ENCODE data around the gene ALAS1.
"Not testable (repeated sequence)": the region's sequence is repeated elsewhere in the genome, so short reads cannot be mapped to it uniquely, and the experiment has no call there.

ALAS1 gene

DNA sequence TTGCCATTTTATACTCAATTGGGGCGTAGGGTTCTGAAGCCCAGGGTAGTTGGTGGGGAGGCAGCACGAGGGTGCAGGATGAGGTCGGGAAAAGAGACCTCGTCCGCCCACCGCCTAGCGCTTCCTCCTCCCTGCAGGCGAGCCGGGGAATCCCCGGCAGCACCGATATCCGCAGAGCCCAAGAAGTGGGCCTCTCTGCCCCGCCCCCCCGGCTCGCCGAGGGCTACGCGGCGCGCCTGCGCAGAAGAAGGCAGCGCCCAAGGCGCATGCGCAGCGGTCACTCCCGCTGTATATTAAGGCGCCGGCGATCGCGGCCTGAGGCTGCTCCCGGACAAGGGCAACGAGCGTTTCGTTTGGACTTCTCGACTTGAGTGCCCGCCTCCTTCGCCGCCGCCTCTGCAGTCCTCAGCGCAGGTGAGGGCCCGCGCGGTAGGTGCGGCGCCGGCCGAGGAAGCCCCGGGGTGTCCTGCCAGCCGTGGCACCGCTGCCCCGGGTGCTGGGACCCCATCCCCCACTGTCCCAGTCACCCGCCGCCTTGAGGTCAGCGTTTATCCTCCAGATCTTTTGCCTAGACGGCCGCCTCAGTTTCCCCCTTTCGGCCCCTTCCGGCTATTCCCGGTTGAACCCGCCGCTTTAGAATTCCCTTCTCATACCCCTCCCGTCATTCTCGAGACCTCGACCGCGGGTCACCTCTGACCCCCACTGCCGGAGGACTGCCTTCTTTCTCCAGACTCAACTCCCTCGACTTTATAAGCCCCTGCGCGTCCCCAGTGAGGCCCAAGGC is at the start of gene ALAS1:
ALAS1 (plus strand) TSS at position 319 of the 784 bp plus-strand sequence. CDS start 1,082 bp downstream, outside the sequence.
- DNase-seq: peak; percentile 94

DNA sequence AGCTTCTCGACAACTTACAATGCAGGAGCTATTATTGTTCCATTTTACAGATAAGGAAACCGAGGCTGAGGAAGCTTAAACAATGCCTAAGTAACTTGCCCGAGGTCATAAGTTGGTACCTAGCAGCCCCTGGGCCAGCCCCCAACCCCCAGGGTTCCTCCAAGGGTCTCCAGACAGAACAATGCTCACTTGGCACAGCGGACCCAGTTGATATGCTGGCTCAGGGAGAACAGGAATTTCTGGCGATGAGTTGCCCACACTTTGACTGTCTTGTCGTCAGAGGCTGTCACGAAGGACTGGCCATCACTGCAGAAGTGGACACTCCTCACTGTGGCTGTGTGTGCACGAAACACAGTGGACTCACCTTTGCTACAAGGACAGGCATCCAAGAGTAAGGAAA is 48.9 kb upstream of the ALAS1 start:
- no peak for DNase-seq

DNA sequence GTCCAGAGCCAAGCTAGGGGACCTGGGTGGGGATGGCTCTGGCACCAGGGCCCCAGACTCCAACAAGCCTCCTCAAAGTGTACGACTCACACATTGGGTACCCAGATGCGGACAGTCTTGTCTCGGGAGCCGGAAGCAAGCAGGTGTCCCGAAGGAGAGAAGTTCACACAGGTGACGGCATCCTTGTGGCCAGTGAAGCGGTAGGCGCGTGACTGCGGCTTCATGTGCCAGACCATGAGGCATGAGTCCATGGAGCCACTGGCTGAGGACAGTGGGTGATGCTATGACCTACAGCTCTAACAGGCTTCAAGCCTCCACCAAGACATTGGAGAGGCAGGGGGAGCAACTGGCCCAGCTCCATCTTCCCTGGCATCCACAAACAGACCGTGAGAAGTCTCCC is 48.2 kb upstream of the ALAS1 start:
- no peak for DNase-seq

DNA sequence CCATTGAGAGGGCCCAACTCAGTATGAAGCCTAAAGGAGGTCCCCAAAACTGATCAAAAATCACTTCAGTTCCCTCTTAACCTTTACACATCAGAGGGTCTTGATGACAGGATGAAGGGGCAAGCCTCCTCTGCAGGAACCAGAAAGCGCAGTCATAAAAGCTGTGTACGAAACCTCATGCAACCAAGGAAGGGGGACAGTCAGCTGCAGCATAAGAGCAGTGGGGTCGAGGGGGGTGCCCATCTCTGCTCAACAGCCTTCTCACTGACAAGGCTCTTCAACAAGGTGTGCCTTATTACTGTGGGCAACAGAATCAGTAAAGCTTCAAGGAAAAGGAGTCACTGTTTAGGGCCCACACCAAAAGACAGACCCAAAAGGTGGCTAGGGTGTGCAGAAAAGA is 47.6 kb upstream of the ALAS1 start:
- DNase-seq: no peak

DNA sequence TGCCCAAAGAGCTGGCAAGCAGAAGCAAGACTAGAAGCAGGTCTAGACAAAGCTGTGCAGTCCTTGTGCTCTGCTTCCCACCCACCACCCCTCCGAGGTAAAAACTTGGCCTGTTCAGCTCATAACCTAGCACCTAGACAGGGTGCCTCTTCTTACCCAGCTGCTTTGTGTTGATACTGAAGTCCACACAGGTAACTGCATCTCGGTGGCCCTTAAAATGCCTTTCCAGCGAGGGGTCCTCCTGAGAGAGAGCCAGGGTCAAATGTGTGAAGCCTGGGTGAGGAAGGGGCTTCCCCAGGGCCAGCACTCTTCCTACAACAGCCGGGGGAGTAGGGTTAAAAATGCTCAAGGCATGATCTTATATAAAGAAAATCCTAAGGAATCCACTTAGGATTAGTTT is 47.1 kb upstream of the ALAS1 start:
- DNase-seq: no peak

DNA sequence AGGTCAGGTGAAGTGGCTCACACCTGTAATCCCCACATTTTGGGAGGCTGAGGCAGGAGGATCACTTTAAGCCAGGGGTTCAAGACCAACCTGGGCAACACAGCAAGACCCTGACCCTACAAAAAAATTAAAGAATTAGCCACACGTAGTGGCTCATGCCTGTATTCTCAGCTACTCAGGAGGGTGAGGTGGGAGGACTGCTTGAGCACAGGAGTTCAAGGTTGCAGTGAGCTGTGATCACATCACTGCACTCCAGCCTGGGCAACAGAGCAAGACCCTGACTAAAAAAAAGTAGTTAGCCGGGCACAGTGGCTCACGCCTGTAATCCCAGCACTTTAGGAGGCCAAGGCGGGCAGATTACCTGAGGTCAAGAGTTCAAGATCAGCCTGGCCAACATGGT is 46.0 kb upstream of the ALAS1 start:
- DNase-seq: not testable (repeated sequence)

DNA sequence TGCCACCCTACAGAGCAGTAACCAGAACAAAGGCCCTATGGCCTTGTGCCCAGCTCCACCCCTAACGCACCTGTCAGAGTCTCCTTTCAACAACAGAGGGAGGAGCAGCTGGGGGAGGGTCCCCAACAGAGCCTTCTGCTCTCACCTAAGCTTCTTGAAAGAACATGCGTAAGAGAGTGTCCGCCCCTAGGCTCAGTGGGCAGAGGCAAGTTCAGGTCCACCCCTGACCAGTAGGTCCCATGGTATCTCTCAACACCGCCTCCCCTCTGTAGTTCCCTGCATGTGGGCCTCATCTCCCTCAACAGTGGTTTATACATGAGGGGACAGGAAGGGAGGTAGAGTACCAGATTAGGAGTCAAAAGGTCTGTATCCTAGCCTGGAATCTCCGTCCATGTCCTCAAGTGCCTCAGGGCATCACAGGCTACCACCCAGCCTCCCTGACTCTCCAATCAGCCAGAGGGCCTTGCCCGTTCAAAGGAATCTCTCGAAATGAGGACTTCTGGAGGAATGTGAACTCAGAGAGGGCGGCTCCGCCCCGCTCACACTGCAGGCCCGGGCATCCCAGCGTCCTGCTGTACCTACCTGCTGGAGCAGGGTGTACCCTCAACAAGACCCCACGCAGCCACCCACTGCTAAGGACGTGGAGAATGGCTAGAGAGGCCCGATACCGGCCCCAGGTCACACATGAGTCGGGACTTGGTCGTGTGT is 44.4 kb upstream of the ALAS1 start:
- peak; percentile 64 for DNase-seq

DNA sequence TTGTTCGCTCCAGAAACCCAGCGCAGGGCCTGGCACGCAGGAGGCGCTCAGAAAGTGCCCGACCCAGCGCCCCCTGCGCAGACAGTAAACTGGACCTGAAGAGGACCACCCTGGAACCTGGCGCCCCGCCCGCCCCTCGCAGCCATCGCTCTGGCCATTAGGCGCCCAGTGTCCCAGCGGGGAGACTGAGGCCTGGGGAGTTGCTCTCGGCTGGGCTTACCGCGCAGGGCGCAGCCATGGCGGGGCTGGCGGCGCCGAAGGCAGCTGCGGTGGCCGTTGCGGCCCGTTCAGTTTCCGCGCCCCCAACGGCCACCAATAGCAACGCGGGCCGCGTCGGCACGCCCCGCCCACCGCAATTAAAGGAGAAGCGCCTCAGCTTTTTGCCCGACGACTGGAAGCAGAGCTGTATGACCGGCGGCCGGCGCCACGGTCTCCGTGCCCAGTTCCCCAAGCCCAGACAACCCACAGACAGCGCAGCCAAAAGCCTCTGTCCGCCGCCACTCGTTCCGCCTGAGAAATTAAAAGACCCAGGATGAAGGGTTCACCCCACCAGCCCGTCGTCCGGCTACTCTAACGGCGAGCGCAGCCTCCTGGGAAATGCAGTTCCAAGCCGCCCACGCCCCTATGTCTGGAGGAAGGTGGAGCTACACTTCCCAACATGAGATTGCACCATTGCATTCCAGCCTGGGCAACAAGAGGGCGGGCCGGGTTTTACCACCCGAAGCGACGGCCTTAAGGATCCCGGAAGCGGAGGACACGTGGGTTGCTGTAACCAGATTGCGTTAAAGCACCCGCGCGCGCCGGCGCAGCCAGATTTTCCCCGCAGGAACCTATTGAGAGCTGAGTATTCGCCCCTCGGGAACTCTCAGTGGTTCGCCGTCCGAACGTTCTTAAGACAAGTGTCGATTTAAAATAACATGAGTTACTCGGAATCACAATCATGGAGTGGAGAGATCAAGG is 43.5 kb upstream of the ALAS1 start, which contains the start of gene POC1A:
POC1A (minus strand) TSS at position 289 of the 960 bp plus-strand sequence; CDS start at position 238, 51 bp downstream.
- DNase-seq: peak; percentile 99

DNA sequence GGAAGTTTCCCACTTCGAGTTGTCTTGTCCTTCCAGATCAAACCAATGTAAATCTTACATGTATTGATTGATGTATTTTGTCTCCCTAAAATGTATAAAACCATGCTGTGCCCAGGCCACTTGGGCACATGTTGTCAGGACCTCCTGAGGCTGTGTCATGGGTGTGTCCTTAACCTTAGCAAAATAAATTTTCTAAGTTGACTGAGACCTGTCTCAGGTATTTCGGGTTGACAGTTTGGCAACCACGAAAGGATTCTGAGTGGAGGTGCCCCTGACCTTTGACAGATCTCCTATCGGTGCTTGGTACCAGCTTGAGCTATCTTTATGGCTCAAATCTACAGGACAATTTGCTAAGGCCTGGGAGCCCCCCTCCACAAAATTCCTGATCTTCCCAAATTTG is 42.0 kb upstream of the ALAS1 start:
- no peak for DNase-seq

DNA sequence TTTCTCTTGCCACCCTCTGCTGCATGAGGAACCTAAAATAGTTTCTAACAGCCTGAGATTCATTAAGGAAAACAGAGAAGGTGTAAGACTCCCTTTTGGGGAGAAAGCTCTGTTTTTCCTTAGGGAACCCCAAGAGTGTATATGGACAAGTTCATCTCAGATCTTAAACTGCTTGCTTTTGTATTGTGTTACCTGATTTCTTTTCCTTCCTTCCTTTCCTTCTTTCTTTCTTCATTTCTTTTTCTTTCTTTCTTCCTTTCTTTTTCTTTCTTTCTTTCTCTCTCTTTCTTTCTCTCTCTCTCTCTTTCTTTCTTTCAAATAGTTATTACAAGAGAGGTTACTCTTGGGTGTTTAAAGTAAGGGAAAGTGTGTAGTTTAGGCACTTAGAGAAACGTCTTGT is 38.5 kb upstream of the ALAS1 start:
- no peak for DNase-seq

DNA sequence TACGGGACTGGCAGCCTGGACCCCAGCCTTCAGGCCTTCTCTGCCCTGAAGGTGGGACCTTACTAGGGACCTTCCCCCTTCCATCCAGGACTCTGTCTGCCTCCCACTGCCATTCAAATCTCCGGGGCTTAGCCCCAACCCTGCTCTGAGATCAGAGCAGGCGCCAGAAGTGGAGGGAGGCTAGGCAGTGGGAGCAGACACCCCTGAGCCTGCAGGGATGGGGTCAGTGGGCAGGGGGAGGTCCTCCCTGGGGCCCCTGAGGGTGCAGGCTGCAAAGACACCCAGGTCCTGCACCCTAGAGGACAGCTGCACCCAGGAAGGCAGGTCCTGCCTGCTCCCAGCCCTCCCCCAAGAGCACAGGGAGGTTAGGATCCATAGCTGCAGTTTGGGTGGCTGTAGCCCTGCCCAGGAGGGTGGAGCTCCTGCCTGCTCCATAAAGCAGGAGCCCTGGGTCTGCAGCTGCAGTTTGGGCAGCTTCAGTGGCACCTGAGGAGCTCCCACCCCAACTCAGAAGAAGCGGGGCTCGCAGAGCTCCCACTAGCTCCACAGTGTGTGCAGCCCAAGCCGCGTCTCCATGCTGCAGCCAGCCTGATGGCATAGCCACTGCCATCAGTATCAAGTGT is 35.6 kb upstream of the ALAS1 start:
- no peak for DNase-seq

DNA sequence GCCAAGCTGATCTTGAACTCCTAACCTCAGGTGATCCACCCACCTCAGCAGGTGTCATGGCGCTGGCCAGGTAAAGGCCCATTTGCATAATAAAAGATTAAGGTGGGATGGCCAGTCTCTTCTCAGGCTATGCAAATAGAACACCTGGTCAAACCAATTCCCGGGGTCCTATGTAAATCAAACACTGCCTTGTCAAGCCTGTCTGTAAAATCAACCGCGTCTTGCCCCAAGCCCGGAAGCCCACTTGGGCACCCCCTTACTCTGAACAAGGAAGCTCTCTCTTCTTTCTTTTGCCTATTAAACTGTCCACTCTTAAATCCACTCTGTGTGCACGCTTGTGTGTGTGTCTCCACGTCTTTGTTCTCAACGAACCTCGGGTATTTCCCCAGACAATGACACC is 30.7 kb upstream of the ALAS1 start:
- DNase-seq: no peak

DNA sequence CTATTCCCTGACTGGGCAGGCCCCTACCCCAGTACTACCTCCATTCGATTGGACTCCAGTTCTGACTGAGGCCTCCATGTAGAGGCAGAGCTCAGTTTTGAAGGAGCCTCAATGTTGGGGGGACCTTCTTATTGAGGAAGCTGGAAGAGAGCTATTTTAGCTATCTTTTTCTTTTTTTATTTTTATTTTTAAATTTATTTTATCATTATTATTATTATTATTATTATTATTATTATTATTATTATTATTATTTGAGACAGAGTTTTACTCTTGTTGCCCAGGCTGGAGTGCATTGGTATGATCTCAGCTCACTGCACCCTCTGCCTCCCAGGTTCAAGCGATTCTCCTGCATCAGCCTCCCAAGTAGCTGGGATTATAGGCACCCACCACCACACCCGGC is 27.7 kb upstream of the ALAS1 start:
- DNase-seq: not testable (repeated sequence)

DNA sequence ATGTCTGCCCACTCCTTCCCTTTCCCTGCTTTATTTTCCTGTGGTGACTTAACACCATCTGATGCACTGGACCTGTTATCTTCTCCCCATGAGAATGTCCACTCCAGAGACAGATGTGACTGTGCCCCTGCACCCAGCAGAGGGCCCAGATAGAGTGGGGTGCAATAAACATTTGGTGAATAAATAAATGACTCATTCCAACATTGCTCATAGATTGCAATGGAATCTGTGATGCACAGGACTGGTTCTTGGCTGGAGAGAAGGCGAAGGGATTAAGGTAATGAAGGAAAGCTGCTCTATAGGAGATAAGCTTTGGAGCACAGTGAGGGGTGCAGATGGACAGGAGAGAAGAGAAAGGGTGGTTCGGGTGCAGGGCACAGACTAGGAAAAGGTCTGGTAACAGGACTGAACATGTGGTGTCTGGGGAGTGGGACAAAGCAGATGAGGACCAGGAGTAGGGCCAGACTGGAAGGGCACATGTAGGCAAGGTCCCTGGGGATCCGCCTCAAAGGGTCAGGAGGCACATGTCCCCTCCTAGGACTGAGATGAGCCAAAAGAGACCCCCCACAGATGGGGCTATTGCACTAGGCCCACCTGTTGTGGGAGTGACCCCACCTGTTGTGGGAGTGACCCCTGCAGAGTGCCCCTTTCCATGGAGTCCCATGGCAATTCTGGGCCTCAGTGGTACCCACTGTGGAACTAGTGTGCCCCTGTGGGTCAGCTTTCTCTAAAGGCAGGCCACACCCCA is 26.3 kb upstream of the ALAS1 start:
- DNase-seq: peak; percentile 74

DNA sequence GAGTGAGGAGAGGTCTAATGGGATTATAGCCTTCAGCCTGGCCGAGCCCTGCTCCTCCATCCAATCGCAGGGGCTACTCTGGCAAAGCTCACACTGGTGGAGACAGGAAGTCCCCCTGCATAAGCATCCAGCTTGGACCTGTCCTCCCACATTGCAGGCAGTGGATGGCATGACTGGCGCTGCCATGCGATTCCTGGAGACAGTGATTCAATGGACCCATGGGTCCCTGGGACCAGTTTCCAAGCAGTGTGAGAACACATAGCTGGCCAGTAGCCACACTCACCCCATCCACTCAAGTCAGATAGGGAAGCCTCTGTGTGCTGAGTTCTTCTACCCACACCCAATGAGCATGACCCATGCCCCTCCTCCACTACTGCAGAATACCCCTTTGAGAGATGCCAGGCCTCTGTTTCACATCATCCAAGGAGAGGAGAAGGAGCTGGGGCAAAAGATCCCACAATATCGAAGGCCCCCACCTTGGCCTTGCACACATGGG is 25.6 kb upstream of the ALAS1 start:
- peak; percentile 40 for DNase-seq

DNA sequence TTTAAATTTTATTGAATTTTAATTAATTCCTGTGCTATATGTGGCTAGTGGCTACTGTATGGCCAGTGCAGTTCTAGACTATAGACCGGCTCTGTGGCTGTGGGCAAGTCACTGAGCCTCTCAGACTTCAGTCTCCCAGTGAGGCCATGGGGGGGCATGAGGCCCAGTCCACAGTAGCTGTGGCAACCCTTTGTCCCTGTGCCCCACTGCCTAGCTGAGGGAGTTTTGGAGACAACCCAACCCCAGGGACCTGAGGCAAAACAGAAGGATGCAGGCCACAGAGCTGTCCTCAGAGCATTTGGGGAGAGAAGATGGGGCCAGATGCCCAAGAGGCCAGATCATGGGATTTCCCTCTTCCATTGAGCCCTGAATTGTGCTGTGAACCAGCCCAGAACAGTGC is 24.9 kb upstream of the ALAS1 start:
- DNase-seq: no peak

DNA sequence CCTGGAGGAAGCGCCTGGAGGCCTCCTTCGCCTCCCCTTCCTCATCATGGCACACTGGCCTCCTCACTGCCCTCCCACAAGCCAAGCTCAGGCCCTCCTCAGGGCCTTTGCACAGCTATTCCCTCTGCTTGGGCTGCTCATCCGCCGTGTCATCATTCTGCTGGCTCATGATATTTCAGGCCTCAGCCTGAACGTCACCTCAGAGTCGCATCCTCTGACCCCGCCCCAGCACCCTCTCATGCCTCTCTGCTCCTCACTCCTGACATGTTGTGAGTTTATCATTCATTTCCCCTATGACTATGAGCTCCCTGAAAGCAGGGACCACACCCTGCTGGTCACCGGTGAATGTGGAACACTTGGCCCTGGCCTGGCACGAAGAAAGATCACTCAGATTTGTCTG is 23.1 kb upstream of the ALAS1 start:
- no peak for DNase-seq

DNA sequence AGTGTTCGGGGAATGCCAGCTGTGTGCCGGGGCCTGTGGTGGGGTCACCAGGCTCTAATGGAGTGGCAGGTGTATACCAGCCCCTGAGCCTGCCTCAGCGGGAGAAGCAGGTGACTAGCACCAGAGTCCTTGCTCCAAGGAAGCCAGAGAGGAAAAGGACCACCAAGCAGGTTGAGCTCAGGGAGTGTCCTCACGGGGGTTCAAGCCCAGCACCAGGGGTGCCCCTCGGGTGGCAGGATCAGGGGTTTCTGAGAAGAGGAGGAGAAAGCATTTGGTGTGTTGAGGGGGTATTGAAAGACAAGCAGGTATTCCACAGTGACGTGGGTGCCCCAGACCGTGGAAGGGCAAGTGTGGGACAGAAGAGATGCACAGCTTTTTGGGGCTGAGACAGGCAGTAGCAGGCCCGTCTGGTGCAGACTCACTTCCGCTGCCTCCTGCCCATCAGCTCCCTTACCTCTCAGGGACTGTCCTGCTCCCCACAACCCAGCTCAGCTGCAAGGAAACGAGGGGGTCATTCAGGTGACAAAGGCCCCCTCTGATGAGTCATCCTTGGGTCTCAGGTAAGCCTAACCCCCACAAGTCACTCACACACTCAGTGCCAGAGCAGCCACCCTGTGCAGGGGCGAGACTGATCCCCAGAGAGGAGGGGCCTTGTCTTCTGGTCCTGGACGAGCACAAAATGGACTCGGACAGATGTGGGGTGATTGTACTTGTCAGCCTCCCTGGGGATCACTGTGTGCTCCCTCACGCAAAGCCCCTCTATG is 22.4 kb upstream of the ALAS1 start:
- DNase-seq: no peak

DNA sequence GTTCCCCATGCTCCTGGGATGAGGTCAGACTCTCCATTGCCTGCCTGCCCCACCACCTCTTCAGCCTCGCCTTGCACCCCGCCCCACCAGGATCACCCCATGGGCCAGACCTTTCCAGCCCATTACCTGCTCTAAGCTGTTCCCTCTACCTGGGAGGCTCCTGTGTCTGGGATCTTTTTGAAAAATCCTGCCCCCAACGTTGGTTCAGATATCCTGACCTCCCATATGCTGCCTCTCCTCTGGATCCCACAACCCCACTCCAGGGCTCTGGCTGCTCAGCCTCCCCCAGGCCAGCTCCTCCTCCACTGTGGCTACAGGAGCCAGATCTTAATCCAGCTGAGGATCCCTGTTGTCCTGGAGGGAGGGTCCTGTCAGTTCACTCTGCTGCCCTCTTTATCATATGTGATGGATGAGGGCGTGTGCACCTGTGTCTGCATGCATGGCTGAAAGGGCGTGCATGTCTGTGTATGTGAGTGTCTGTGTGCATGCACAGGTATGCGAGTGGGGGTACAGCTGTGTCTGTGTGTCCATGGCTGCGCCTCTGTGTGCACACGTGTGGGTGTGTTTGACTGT is 21.7 kb upstream of the ALAS1 start:
- peak; percentile 38 for DNase-seq

DNA sequence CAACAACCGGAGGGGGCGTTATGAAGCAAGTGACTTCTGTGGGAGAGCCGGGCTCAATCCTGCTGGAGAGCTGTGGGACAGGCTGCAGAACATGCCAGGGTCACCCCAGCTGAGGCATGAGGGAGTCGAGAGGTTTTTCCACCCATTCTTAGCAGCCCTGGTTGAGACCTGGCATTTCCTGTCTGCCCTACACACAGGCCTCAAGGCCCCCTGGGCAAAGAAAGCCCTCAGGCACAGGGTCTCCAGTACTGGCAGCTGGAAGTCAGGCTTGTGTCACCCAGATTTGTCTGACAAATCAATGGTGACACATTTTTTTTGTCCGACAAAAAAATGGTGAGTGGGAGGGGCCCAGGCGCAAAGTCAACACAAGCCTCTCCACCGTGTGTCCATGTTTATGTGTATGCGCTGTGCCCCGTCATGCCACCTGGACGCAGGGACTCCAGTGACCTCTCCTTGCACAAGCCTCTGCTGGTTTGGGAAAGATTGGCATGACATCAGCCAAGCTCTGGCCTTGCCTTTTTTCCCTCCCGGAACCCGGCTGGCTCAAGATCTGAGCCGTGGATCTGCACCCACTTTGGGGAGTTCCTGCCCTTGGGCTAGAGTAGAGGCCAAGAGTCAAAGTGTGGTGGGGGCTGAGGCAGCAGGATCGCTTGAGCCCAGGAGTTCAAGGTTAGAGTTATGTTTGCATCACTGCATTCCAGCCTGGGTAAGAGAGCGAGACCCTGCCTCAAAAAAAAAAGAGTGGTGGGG is 20.8 kb upstream of the ALAS1 start:
- no peak for DNase-seq
